NCI-H1436 (cell line): ENCODE data around the gene TMEM106C.
A peak's percentile ranks its signal among the peaks of the same experiment; 100 is the strongest.
"Not testable (repeated sequence)": the region's sequence is repeated elsewhere in the genome, so short reads cannot be mapped to it uniquely, and the experiment has no call there.

Experiments
- DNase-seq: peaks from one replicate; lab custom pipeline; 2025; lab: John Stamatoyannopoulos, UW

Gene TMEM106C

GRCh38 chr12:47949441-47950341 is 13.7 kb upstream of the TMEM106C start:
- peak; percentile 61 for DNase-seq

- no peak for DNase-seq
These were observed 12.4 kb upstream of the TMEM106C start for GRCh38 chr12:47950856-47951468.

- no peak for DNase-seq
These were observed 9.3 kb upstream of the TMEM106C start for GRCh38 chr12:47954058-47954457.

- no peak for DNase-seq
These were observed 8.8 kb upstream of the TMEM106C start for GRCh38 chr12:47954467-47955045.

GRCh38 chr12:47955059-47955458 is 8.3 kb upstream of the TMEM106C start:
- no peak for DNase-seq

GRCh38 chr12:47957671-47958070 is 5.7 kb upstream of the TMEM106C start:
- not testable (repeated sequence) for DNase-seq

- no peak for DNase-seq
These were observed 1.2 kb upstream of the TMEM106C start for GRCh38 chr12:47962198-47962597.

- no peak for DNase-seq
These were observed 821 bp downstream of the TMEM106C start for GRCh38 chr12:47964106-47964728.

GRCh38 chr12:47965581-47965980 is 2.2 kb downstream of the TMEM106C start:
- no peak for DNase-seq

- no peak for DNase-seq
These were observed 4.3 kb downstream of the TMEM106C start for GRCh38 chr12:47967461-47968321.

GRCh38 chr12:47969845-47970244 is 6.4 kb downstream of the TMEM106C start:
- DNase-seq = no peak

GRCh38 chr12:47970843-47971242 is 7.4 kb downstream of the TMEM106C start:
- DNase-seq = no peak

- DNase-seq = no peak
These were observed 9.5 kb downstream of the TMEM106C start for GRCh38 chr12:47972895-47973294.

- DNase-seq = no peak
These were observed 10.5 kb downstream of the TMEM106C start for GRCh38 chr12:47973870-47974269.

- no peak for DNase-seq
These were observed 11.7 kb downstream of the TMEM106C start for GRCh38 chr12:47975036-47975620.

- no peak for DNase-seq
These were observed 12.4 kb downstream of the TMEM106C start for GRCh38 chr12:47975816-47976215.

- DNase-seq = no peak
These were observed 13.8 kb downstream of the TMEM106C start for GRCh38 chr12:47977046-47977771.

GRCh38 chr12:47977772-47978597 is 14.6 kb downstream of the TMEM106C start:
- no peak for DNase-seq

- DNase-seq = no peak
These were observed 15.1 kb downstream of the TMEM106C start for GRCh38 chr12:47978598-47978873.

GRCh38 chr12:47979166-47979565 is 15.8 kb downstream of the TMEM106C start:
- no peak for DNase-seq
